GM13977 (cell line): Measurements from ENCODE around the gene MRPL41.
"Not testable (repeated sequence)": the region's sequence is repeated elsewhere in the genome, so short reads cannot be mapped to it uniquely, and the experiment has no call there.

Experiments
- DNase-seq: peaks from one replicate; pipeline ENCODE4 v3.0.0; 2012; ENCODE audit warnings: low spot score
- CTCF ChIP-seq: IDR thresholded peaks from 2 replicates; pipeline ENCODE4 v1.5.1; 2012; ENCODE audit warnings: mild to moderate bottlenecking, control low read depth; ENCODE audit not compliant: insufficient read depth; ENCODE audit errors: extremely low read depth, missing control alignments
- in situ Hi-C: fragments of 300-500 bp; cut with MboI; formaldehyde crosslinking; loops from one replicate; pipeline ENCODE4 v1.12.0; 2022; ENCODE audit warnings: low sequenced_read_pairs, low pct_unique_long_range_greater_than_20kb, mixed read lengths, inconsistent platforms; ENCODE audit not compliant: unreplicated experiment

Gene MRPL41

GRCh38 chr9:137592767-137593166, 41.1 kb downstream of the MRPL41 start:
- in situ Hi-C loops = no loop called here
- TF ChIP-seq CTCF = no peak
- DNase-seq = no peak

DNA sequence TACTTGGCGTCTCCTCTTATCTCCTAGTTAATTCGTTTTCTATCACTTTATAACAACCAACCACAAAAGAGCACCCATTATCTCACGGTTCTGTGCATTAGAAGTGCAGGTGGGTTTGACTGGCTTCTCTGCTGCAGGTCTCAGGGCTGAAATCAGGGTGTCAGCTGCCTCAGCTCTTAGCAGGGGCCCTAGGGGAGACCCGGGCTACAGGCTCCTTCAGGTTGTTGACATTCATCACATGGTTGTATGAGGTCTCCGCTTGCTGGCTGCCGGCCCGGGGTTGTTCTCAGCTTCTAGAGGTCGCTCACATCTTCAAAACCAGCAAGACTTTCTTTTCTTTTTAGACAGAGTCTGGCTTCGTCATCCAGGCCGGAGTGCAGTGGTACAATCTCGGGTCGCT, 41.5 kb downstream of the MRPL41 start:
- in situ Hi-C loops = no loop called here
- DNase-seq = no peak
- TF ChIP-seq CTCF = no peak

GRCh38 chr9:137596577-137596976, 44.9 kb downstream of the MRPL41 start:
- in situ Hi-C loops, DNase-seq: not testable (repeated sequence)

DNA sequence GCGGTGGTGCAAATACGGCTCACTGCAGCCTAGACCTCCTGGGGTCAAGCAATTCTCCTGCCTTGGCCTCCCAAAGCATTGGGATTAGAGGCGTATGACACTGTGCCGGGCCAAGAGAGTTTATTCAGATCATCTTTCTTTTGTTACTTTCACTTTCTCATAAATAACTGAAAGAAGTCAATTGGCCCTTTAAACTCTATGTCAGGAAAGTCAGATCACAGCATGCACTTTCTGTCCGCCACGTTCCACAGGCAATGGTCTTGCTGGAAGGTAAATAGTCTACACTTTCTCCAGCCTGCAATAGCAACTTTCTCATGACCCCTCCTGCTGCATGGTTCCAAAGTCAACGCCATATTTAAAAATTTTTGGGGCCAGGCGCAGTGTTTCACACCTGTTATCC, 47.3 kb downstream of the MRPL41 start:
- DNase-seq = no peak
- in situ Hi-C loops = no loop called here

More for the DNA sequence above, 47.3 kb downstream of the MRPL41 start:
- TF ChIP-seq CTCF = no peak
